GM06990 (cell line): Measurements from ENCODE around the gene MAGI1.
"Not testable (repeated sequence)": the region's sequence is repeated elsewhere in the genome, so short reads cannot be mapped to it uniquely, and the experiment has no call there.

Experiments used
- DNase-seq: peaks from one replicate; pipeline ENCODE4 v3.0.0-alpha.2; 2011; ENCODE audit not compliant: insufficient read length; ENCODE audit errors: extremely low read depth
- H3K27me3 ChIP-seq: replicated peaks from 2 replicates; pipeline ENCODE4 v1.6.0; 2011; ENCODE audit warnings: low read length; ENCODE audit not compliant: control insufficient read depth, insufficient read depth
- H3K36me3 ChIP-seq: 2 replicates; pipeline ENCODE4 v1.5.1; 2011; ENCODE audit warnings: low read length; ENCODE audit not compliant: control insufficient read depth, insufficient read depth
- H3K4me3 ChIP-seq: replicated peaks from 2 replicates; pipeline ENCODE4 v1.5.1; 2011; ENCODE audit warnings: low read depth, mild to moderate bottlenecking, control low read depth, low read length
- TF ChIP-seq, protein P1 (sequence below): IDR thresholded peaks from 2 replicates; pipeline ENCODE4 v1.5.1; 2011; ENCODE audit warnings: low read length, control low read depth, mild to moderate bottlenecking, inconsistent platforms; ENCODE audit not compliant: insufficient read depth, poor library complexity, severe bottlenecking

MAGI1 gene

GRCh38 chr3:65550137-65550536, 488.6 kb downstream of the MAGI1 start:
- no peaks in the 10 kb centered on the region for H3K27me3 ChIP-seq
- H3K4me3 ChIP-seq: no peak overlapping the region
- no peak for DNase-seq
- TF ChIP-seq, protein P1, sequence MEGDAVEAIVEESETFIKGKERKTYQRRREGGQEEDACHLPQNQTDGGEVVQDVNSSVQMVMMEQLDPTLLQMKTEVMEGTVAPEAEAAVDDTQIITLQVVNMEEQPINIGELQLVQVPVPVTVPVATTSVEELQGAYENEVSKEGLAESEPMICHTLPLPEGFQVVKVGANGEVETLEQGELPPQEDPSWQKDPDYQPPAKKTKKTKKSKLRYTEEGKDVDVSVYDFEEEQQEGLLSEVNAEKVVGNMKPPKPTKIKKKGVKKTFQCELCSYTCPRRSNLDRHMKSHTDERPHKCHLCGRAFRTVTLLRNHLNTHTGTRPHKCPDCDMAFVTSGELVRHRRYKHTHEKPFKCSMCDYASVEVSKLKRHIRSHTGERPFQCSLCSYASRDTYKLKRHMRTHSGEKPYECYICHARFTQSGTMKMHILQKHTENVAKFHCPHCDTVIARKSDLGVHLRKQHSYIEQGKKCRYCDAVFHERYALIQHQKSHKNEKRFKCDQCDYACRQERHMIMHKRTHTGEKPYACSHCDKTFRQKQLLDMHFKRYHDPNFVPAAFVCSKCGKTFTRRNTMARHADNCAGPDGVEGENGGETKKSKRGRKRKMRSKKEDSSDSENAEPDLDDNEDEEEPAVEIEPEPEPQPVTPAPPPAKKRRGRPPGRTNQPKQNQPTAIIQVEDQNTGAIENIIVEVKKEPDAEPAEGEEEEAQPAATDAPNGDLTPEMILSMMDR: no peak
- no peaks in the 10 kb centered on the region for H3K36me3 ChIP-seq

GRCh38 chr3:65549626-65549959, 489.1 kb downstream of the MAGI1 start:
- DNase-seq: no peak
- TF ChIP-seq, protein P1: no peak
- Histone ChIP-seq H3K27me3 (no peaks in the 10 kb centered on the region), H3K36me3 (no peaks in the 10 kb centered on the region), H3K4me3 (no peak overlapping the region)

- no peaks in the 10 kb centered on the region for H3K36me3 ChIP-seq
- no peaks in the 10 kb centered on the region for H3K27me3 ChIP-seq
- DNase-seq: peak; percentile 8
- TF ChIP-seq, protein P1: no peak
- no peak overlapping the region for H3K4me3 ChIP-seq
These were observed 489.7 kb downstream of the MAGI1 start for GRCh38 chr3:65548848-65549625.

- no peaks in the 10 kb centered on the region for H3K27me3 ChIP-seq
- TF ChIP-seq, protein P1: no peak
- no peaks in the 10 kb centered on the region for H3K36me3 ChIP-seq
- no peak overlapping the region for H3K4me3 ChIP-seq
- DNase-seq: no peak
These were observed 493.3 kb downstream of the MAGI1 start for GRCh38 chr3:65545429-65545828.

DNA sequence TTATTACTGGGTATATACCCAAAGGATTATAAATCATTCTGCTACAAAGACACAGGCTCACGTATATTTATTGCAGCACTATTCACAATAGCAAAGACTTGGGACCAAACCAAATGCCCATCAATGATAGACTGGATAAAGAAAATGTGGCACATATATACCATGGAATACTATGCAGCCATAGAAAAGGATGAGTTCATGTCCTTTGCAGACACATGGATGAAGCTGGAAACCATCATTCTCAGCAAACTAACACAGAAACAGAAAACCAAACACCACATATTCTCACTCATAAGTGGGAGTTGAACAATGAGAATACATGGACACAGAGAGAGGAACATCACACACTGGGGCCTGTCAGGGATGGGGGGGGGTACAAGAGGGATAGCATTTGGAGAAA, 495.3 kb downstream of the MAGI1 start:
- not testable (repeated sequence) for H3K27me3 ChIP-seq, DNase-seq, H3K4me3 ChIP-seq, H3K36me3 ChIP-seq

- Histone ChIP-seq H3K4me3 (no peak overlapping the region), H3K27me3 (no peaks in the 10 kb centered on the region), H3K36me3 (no peaks in the 10 kb centered on the region)
- TF ChIP-seq, protein P1: no peak
- DNase-seq: no peak
These were observed 498.1 kb downstream of the MAGI1 start for GRCh38 chr3:65540666-65541065.
